Stimulated activated CD4-positive, alpha-beta T cell treated with anti-CD3 and anti-CD28 coated beads, Interleukin-12 subunit alpha, Interleukin-12 subunit beta, amount 100 ng/mL, for 4 hours (primary cell): Measurements from ENCODE around the gene TMEM119.
A peak's percentile ranks its signal among the peaks of the same experiment; 100 is the strongest.
"Not testable (repeated sequence)": the region's sequence is repeated elsewhere in the genome, so short reads cannot be mapped to it uniquely, and the experiment has no call there.

ENCODE experiments used
- DNase-seq: peaks from one replicate; pipeline ENCODE4 v3.0.0-alpha.2; 2020

TMEM119 gene

GRCh38 chr12:108563136-108563803 is 34.6 kb downstream of the TMEM119 start:
- peak; percentile 77 for DNase-seq

- peak; percentile 99 for DNase-seq
These were observed 35.3 kb downstream of the TMEM119 start, which contains the start of gene ISCU for GRCh38 chr12:108562348-108563135. Gene ISCU, plus strand, starts transcription at chr12:108562596. Its CDS starts 27 bp downstream, at chr12:108562623.

GRCh38 chr12:108561852-108562347 is 36.0 kb downstream of the TMEM119 start:
- DNase-seq, result no peak

GRCh38 chr12:108560752-108561719 is 36.8 kb downstream of the TMEM119 start, which contains the start of gene SART3:
Gene SART3, minus strand, starts transcription at chr12:108561173. Its CDS starts 19 bp downstream, at chr12:108561154.
- DNase-seq, result peak; percentile 76

- no peak for DNase-seq
These were observed 37.6 kb downstream of the TMEM119 start for GRCh38 chr12:108560321-108560721.

GRCh38 chr12:108559748-108560147 is 38.1 kb downstream of the TMEM119 start:
- no peak for DNase-seq

- no peak for DNase-seq
These were observed 38.8 kb downstream of the TMEM119 start for GRCh38 chr12:108559007-108559655.

GRCh38 chr12:108555383-108555782 is 42.5 kb downstream of the TMEM119 start:
- DNase-seq, result not testable (repeated sequence)

GRCh38 chr12:108553799-108554198 is 44.1 kb downstream of the TMEM119 start:
- no peak for DNase-seq

- no peak for DNase-seq
These were observed 46.3 kb downstream of the TMEM119 start for GRCh38 chr12:108551535-108551934.

- DNase-seq, result no peak
These were observed 48.8 kb downstream of the TMEM119 start for GRCh38 chr12:108548954-108549521.

- no peak for DNase-seq
These were observed 50.2 kb downstream of the TMEM119 start for GRCh38 chr12:108547686-108548085.

- DNase-seq, result no peak
These were observed 54.2 kb downstream of the TMEM119 start for GRCh38 chr12:108543652-108544051.

- no peak for DNase-seq
These were observed 55.6 kb downstream of the TMEM119 start for GRCh38 chr12:108542320-108542719.
